Breast epithelium (tissue), 3 donors: Measurements from ENCODE around the gene PFDN2.

Source experiments
- POLR2A ChIP-seq: fragments of 450-650 bp; IDR thresholded peaks from one replicate; pipeline ENCODE4 v1.6.1; 2016; ENCODE audit warnings: antibody characterized with exemption, mild to moderate bottlenecking, moderate library complexity
- POLR2AphosphoS5 ChIP-seq, 3 donors: sonication (generic); formaldehyde crosslinking; IDR thresholded peaks; one replicate each; pipeline ENCODE4 v1.6.1; 2017; ENCODE audit warnings: antibody characterized with exemption in 3 of 3
- TF ChIP-seq, protein P1 (sequence below), 3 donors: fragments of 450-650 bp; IDR thresholded peaks; one replicate each; pipeline ENCODE4 v1.5.1; 2016 to 2017; ENCODE audit warnings: antibody characterized with exemption in 3 of 3, mild to moderate bottlenecking in 3 of 3, moderate library complexity in 3 of 3

GRCh38 chr1:161138431-161138830 is 20.6 kb upstream of the PFDN2 start:
- TF ChIP-seq POLR2A = no peak
- no peak for TF ChIP-seq POLR2AphosphoS5 (IDR thresholded peaks at IDR 0.05)
- TF ChIP-seq, protein P1, sequence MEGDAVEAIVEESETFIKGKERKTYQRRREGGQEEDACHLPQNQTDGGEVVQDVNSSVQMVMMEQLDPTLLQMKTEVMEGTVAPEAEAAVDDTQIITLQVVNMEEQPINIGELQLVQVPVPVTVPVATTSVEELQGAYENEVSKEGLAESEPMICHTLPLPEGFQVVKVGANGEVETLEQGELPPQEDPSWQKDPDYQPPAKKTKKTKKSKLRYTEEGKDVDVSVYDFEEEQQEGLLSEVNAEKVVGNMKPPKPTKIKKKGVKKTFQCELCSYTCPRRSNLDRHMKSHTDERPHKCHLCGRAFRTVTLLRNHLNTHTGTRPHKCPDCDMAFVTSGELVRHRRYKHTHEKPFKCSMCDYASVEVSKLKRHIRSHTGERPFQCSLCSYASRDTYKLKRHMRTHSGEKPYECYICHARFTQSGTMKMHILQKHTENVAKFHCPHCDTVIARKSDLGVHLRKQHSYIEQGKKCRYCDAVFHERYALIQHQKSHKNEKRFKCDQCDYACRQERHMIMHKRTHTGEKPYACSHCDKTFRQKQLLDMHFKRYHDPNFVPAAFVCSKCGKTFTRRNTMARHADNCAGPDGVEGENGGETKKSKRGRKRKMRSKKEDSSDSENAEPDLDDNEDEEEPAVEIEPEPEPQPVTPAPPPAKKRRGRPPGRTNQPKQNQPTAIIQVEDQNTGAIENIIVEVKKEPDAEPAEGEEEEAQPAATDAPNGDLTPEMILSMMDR (IDR thresholded peaks at IDR 0.05) = no peak
